ENCODE results near the gene ZKSCAN8. TPM values are rescaled to one million over a fixed set of nuclear protein-coding genes. Genes with fewer than 3 reads are reported as not detected.

ZKSCAN8 gene
- total RNA-seq, 1 donor from 2014 or later, result 18.1 TPM

DNA sequence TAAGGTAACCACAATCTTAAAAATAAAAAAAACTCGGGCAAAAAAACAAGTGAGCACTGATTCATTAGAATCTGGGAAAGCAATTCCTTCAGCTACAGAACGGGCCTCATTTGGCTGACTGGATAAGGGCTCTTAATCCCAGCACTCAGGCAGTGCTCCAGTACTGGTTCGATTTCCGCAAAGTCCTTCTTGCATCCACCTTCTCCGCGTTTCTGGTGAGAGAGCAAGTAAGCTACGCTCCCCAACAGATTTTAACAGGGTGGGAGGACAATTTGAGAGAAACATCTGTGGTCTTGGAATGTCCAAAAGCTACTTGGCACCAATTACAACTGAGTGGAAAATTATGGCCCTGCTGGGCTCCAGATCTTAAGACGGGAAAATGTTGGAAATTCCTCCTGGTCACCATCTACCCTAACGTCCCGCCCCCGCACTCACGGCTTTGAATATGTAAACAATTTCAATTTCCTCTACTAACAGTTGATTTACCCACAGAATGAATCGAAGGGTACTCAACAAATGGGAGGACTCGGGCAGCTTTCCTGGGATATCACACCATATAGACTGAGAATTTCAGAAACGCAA lies 65.3 kb downstream of the ZKSCAN8 start:
- DNase-seq, result no peak

DNA sequence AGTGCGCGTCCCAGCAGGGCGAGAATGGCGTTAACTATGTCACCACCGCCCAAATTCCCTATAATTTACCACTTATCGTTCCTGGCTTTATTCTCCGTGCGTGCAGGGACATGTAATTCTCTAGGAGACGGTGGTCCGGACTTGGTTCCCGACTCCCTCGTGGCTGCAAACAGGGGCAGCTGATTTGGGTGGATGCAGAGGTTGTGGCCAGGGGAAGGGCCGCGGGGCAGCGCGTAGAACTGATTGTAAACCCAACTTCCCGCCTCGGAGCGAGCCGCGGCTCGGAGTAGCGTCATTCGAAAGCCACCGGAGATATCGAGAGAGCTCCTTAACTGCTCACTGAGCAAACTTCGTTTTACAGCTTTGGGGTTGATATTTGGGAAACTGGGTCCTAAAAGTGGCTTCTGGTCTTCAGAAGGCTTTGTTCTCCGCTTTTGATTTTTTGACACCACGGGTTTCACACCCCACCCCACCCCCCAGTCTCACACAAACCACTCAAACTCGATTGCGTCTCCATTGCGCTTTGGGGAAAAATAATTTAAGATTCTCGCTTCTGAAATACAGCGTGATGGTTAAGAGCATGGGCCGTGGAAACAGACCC lies 65.9 kb downstream of the ZKSCAN8 start:
- DNase-seq, result no peak

DNA sequence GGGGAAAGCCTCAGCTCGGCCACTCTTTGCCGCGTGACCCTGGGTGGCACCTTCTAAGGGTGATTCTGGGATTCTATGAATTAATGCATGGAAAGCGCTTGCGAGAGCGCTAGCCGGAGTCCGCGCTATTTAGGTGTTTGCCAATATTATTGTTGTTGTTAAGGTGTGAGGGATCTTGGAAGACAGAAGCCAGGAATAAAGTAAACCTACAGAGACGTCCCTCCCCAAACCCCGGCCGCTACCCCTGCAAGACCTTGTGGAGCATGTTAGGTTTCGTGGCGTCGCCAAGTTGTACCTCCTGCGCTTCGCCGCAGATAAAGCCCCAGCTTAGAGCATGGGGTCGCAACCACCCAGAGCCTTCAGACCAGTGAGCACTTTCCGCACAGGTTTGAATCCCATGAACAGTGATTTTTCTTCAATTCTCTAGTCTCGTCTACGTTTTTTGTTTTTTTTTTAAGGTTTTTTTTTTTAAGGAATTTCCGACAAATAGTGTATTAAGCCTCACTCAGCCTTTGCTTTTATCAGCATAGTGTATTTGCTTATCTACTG lies 66.5 kb downstream of the ZKSCAN8 start:
- no peak for DNase-seq

Other genes starting within 250 kb of the ZKSCAN8 start
- not detected for gene OR2B2, start 229.5 kb upstream of the ZKSCAN8 start, total RNA-seq
- gene OR2B6, start 184.6 kb upstream of the ZKSCAN8 start, total RNA-seq, result not detected
- gene ZNF165, start 61.3 kb upstream of the ZKSCAN8 start, total RNA-seq, result 1.3 TPM
- 2.8 TPM for gene ZSCAN16, start 17.3 kb upstream of the ZKSCAN8 start, total RNA-seq
- gene ZSCAN9, start 83.4 kb downstream of the ZKSCAN8 start, total RNA-seq, result 9.9 TPM
- gene ZKSCAN4, start 110.4 kb downstream of the ZKSCAN8 start, total RNA-seq, result 4.5 TPM
- 0.79 TPM for gene NKAPL, start 117.4 kb downstream of the ZKSCAN8 start, total RNA-seq
- gene ZSCAN26, start 125.3 kb downstream of the ZKSCAN8 start, total RNA-seq, result 15.3 TPM
- gene PGBD1, start 139.7 kb downstream of the ZKSCAN8 start, total RNA-seq, result 3.0 TPM
- gene ZSCAN31, start 194.3 kb downstream of the ZKSCAN8 start, total RNA-seq, result 10.1 TPM
- 4.7 TPM for gene ZKSCAN3, start 208.1 kb downstream of the ZKSCAN8 start, total RNA-seq

All from skin of body (tissue), 2 donors.